Left ventricle myocardium superior (tissue), 1 donor: Measurements from ENCODE around the gene SCN2B. TPM values are rescaled to one million over a fixed set of nuclear protein-coding genes. Genes with fewer than 3 reads are reported as not detected.
A peak's percentile ranks its signal among the peaks of the same experiment; 100 is the strongest.

Experiments used
- ATAC-seq: fragments of 200-7000 bp; cut with Tn5 transposase; one replicate; pipeline ENCODE4 v1.9.1; 2020; ENCODE audit warnings: mild to moderate bottlenecking, moderate library complexity
- DNase-seq: peaks from one replicate; pipeline ENCODE4 v3.0.0-alpha.2; 2020
- intact Hi-C: fragments of 100-400 bp; cut with micrococcal nuclease; formaldehyde crosslinking; loops from one replicate; pipeline ENCODE4 v1.11.0; 2022
- long read RNA-seq: library from polyadenylated mRNA; unstranded; transcript quantifications from one replicate; pipeline ENCODE4 v2.0.0, GENCODE V29; 2021
- total RNA-seq: library from RNA; stranded (reverse); fragmentation: NEBNext Ultra II Directional; extraction: Animal tissue kit (Norgen Biotek cat#: 25700); gene quantifications from one replicate; pipeline ENCODE4 v1.2.1, GENCODE V29; 2021
- donor health status: DM: no; HTN: yes; CAD: no; lungs with severe emphysema.

SCN2B gene, protein sequence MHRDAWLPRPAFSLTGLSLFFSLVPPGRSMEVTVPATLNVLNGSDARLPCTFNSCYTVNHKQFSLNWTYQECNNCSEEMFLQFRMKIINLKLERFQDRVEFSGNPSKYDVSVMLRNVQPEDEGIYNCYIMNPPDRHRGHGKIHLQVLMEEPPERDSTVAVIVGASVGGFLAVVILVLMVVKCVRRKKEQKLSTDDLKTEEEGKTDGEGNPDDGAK
- total RNA-seq = 19.6 TPM
- long read RNA-seq, full-length matches to known transcripts = 49 of 105 reads
- long read RNA-seq, partial matches to known transcripts = 12 of 105 reads
- long read RNA-seq, other reads (novel, unspliced or antisense) = 44 of 105 reads

DNA sequence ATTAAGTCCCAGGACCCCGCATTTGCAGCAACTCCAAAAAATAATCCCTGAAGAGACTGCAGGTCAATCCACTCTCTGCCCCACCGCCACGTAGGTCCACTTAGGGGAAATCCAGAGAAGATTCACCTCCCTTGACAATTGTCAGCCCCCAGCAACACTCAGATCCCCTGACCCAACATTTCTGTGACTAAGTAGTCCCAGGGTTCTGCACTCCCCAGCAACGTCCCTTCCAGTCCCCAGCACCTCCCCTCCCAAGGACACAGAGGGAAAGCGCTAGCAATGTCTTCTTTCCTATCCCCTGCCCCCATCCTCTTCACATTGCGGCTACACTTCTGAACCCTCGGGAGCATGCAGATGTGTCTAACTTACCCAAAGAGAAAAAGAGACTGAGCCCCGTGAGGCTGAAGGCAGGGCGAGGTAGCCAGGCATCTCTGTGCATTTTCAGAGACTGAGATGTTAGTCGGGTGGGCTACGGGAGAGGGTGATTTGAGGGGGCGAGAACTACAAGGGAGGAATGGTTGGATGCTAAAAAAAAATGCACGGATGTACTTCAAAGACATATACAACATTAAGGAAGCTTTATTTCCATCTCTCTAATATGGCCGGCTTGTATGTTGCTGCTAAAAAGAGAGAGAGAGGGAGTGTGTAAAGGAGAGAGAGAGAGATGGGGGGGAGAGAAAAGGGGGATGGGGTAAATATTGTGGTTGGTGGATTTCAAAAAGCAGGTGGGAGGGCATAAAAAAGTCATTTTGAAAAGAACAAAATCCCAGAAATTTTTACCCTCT, at the start of gene SCN2B:
Gene SCN2B, minus strand, starts transcription at position 647 of the 785 bp plus-strand sequence. Its CDS starts 208 bp downstream, at position 439.
- ATAC-seq (peak; percentile 52), DNase-seq (no peak)
- intact Hi-C loops = no loop called here

DNA sequence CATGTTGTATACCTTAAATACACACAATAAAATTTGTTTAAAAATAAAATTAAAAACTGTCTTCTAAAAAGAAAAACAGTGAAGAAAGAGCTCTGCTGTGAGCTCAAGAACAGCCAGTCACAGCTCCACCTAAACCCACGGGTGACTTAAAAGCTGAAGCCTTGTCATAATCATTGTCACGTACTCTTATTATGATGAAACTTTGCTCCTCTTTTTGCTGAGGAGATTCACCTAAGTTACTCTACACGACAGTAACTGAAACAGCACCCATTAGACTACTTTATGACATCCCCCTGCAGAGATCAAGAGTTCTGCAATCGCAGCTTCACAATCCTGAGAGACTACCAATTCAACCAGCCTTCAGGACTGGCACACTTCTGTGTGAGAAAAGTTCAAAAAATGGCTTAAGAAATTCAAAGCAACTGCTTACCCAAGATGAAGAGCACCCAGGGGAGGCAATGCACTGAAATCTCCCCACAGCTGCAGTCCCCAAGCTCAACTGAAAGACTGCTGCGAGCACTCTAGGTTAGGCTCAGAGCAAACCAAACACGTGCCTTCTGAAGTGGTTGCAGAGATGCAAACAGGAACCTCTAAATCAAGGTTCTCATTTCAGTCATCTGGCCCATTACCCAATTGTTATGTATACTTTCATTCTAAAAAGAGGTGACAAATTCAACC, 48.2 kb upstream of the SCN2B start, which contains the start of gene JAML:
Gene JAML, minus strand, starts transcription at position 501 of the 678 bp plus-strand sequence. CDS start 10,145 bp downstream, outside the sequence.
- ATAC-seq (peak; percentile 51), DNase-seq (no peak)
- intact Hi-C loops = no loop called here

DNA sequence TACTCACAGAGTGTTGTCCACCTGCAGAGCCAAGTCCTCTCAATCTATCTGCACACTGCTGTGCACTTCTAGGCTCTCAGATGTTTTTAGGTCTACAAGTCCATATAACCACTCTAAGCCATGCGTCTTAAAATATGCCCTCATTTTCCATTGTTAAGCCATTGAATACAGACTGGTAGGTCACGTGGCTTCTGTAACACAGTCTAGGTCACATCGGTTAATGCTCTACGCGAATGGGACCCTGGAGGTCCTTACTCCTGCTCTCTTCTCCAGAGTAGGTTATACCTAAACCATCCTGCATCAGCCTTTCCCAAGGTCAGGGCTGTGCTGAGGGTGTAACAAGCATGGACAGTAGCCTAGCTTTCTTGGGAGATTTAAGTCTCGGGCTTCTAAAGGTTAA, 47.6 kb upstream of the SCN2B start:
- no peak for ATAC-seq
- intact Hi-C loops = no loop called here
- no peak for DNase-seq

DNA sequence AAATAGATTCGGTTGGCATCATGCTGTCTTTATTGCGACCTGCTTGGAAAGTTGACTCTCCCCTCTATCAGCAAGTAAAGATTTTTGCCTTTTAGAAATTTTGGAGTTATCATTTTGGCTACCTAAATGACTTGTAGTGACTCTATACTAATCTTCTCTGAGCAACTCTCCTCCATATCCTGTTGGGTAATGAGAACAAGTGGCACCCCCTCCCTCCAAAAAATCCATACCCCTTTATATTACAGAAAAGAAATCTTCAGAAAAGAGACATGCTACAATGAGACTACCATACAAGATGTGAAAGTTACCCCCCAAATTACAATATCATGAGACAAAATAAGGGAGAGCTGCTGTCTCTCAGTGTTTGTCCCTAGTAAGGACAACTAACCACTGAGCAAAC, 47.1 kb upstream of the SCN2B start:
- ATAC-seq (no peak), DNase-seq (no peak)
- intact Hi-C loops = no loop called here

DNA sequence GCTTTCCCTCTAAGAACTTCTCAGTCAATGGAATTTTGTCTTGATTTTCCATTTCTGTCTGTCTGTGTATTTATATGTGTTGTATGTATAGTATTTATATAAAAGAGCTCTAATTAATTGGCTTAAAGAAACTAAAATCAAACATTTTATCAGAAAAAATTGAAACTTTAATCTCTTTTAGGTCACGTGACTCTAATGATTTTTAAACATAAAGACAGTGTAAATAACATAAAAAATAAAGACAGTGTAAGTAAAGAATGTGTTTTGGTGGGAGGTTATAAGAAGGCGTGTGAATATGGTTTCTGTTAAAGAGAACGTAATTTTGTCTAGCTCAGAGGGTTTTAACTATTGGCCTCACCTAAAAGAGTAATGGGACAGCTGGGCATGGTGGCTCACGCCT, 46.0 kb upstream of the SCN2B start:
- no peak for DNase-seq
- intact Hi-C loops = no loop called here
- ATAC-seq = no peak

DNA sequence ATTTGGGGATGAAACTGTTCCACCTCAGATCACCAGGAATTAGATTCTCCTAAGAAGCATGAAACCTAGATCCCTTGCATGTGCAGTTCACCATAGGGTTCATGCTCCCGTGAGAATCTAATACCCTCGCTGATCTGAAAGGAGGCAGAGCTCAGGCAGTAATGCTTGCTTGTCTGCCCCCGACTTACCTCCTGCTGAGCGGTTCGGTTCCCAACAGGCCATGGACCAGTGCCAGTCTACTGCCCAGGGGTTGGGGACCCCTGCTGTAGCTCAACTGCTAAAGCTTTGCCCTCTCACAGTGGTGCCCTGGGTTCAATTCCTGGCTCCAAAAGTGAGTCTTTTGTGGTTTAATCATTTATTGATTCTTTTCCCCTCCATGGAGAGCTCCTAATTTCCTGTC, 45.0 kb upstream of the SCN2B start:
- intact Hi-C loops = no loop called here
- ATAC-seq (no peak), DNase-seq (no peak)

DNA sequence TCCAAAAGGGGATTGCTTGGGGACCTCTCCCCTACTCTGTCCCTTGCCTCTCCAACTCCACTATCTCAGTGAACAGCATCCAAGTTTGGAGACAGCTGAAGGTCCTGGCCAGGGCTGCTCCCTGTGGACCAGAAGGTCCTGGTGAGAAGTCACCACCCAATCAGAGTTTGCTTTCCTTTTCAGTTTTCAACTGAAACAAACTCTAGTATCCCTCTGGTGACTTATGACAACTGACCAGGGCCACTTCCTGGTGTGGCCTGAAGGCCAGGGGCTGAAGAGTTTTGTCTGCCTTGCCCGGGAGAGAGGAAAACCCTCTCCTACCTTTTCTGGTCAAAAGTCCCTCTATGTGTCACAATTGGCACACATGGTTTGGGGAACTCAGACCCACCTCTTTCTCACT, 43.3 kb upstream of the SCN2B start:
- peak; percentile 48 for ATAC-seq
- intact Hi-C loops = no loop called here
- no peak for DNase-seq

DNA sequence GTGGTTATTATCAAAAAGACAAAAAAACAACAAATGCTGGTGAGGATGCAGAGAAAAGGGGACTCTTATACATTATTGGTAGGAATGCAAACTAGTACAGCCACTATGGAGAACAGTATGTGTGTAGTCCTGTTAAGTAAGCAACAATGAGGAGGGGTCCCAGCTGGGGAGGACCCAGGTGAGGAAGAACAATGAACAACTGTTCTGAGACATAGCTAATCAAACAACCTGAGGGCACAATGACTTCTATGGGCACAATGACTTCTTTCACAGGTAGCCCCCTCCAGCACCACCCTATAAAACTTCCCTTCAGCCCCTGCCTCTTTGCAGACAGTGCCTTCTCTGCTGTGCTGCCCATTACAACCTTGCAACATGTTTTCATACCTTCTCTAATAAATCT, 42.8 kb upstream of the SCN2B start:
- ATAC-seq (no peak), DNase-seq (no peak)
- intact Hi-C loops = no loop called here

DNA sequence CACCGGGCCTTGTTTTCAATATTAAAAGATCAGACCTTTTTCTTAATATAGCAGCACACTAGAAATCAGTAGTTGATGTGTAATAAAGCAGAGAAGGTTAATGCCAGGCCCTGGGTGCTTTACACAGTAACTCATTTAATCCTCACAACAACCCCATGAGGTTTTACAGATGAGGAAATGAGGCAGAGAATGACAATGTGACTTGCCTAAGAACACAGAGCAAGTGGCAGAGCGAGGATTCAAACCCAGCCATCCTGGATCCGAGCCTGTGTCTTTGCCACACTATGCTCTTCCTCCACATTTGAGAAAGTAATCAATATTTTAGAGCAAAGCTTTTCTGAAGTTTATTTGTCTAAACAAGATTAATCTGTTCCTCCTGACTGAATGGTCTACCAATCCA, 41.1 kb upstream of the SCN2B start:
- ATAC-seq (no peak), DNase-seq (no peak)
- intact Hi-C loops = no loop called here

DNA sequence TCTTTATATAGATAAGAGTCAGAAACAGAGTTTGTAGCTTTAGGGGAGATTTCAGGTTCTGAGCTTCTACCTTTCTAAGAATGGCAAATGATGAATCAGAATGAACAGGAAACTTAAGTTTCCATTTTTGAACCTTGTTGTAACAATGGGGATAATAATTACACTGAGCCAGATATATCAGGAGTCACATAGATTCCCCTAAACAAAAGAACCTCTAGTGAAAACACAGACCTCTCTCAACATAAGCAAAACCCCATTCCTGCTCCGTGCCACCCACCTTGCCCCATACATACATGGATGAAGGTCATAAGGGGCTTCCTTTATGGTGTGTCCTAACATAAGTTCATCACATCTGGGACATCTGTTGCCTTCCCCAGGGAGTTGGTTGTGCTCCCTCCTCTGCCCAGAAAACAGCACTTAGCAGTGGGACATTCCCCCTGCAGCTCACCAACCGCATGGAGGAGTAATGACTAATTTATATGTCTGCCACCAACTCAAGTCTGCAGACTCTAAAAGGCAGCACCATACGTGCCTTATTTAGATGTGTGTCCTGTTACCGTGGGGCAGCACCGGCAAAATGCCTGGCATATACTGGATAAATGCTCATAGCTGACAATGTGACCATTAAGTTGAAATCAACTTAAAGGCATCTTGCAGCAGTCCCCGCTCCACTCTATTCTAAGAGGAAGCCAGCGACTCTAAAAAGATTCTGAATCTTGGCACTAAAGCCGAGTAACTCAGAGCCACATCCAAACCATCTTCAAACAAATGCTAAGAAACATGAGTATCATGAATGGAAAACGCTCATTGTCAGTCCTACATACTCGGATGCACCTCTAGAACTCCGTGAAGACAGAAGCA, 40.4 kb upstream of the SCN2B start:
- ATAC-seq = no peak
- intact Hi-C loops = no loop called here

DNA sequence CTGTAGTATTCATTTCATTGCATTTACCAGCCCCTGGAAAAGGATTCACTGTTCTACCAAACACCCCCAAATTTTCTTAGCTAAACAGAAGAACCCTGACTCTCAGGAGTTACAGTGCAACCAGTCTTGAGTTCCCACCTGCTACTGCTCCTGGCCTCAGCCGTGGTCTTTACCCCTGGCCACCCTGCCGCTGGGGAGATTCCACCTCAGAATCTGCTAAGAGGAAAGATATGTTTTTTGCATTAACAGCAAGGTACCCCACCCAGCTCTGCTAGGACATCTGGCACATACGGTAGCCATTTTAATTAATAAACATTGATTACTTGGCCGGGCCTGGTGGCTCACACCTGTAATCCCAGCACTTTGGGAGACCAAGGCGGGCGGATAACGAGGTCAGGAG, 39.3 kb upstream of the SCN2B start:
- ATAC-seq (no peak), DNase-seq (no peak)
- intact Hi-C loops = no loop called here

More for the DNA sequence above, 40.4 kb upstream of the SCN2B start:
- no peak for DNase-seq

DNA sequence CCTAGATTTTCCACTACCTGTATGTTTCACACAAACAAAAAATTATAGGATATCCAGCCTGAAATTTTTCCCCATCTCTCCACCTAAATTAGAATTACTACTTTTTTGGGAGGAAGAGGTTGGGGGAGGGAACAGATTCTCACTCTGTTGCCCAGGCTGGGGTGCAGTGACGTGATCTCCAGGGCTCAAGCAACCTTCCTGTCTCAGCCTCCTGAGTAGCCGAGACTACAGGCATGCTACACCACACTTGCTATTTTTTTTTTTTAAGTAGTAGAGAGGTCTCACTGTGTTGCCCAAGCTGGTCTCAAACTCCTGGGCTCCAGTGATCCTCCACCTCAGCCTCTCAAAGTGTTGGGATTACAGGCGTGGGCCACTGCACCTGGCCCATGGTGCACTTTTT, 38.8 kb upstream of the SCN2B start:
- ATAC-seq (no peak), DNase-seq (no peak)
- intact Hi-C loops = no loop called here

DNA sequence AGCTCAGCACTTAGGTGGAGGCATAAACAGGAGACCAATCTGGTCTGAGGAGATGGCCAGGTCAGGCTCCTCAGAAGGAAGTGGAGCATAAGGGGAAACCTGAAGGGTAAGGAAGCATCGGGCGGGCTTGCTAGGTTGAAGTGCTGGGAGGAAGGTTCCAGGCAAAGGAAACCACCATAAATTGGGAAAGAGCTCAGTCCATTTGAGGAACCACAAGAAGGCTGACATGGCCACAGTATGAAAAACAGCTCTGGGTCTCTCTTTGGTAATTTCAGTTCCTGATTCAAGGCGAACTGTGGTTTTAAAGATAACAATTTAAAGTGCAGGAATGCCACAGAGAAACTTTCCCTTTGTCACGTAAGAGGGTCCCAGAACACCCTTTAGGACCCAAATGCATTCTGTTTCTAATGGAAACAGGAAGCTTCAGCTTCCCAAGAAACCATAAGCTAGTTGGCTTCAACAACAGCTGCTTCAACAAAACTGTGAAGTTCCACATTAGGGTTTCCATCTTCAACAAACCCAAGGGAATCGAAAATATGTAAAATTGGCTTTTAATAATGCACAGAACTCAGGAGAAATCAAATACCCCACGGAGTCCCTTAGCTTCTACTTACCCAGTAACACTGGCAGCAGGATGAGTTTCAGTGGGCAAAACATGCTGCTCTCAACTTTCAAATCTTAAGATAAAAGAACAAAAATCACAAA, 37.9 kb upstream of the SCN2B start:
- ATAC-seq = peak; percentile 48

DNA sequence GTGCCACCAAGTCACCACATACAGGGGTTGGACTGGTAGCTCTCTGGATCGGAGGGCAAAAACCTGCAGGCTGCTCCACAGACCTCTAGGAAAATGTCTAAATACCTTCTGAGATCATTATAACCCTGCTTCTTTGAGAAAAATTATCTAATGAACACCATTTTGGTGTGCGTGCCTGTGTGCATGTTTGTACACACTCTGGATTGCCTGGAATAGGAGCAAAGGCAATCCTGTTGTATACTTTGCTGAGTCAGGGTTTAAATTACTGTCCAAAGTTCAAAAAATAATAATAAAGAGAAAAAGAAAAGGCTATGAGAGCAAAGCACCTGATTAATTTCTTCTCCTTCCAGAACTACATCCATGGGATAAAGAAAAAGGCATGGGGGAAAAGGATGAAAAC, 37.3 kb upstream of the SCN2B start:
- no peak for ATAC-seq
- intact Hi-C loops = no loop called here
- no peak for DNase-seq

More for the DNA sequence above, 37.9 kb upstream of the SCN2B start:
- intact Hi-C loops = no loop called here
- no peak for DNase-seq

DNA sequence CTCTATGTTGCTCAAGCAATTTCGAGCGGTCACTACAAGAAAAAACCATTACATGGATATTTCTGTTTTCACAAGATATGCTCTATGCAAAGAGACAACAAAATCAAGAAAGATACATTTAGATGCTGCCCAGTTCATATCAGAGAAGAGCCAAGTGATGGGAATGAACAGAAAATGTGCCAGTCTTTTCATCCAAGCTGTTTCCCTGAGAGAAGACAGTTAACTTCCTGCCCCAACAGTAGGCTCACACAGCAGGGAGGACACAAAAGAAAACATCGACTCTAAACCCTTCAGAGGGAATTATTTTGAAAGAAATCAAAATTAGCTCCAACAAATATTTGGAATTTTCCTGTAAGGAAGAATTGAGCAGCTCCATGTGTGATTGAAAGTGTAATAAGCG, 36.8 kb upstream of the SCN2B start:
- no peak for DNase-seq
- intact Hi-C loops = no loop called here
- ATAC-seq = no peak

DNA sequence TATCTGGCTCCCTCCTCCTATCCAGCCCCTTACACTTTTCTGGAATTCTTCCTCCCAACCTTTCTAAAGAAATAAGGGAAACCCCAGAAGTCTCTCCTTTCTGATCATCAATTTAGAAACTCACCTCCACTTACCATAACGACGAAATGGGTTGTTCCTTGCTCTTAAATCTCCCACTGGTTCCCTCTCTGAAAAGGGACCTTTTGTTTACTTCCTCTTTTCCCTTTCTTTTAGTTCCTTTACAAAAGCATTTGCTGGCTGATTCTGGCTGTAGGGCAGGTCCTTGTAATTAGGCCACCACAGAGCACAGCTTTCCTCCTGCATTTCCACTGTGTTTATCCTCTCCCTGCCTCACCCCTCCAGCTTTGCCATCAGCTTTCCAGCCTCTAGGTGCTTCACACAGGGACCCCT, 36.3 kb upstream of the SCN2B start:
- ATAC-seq (peak; percentile 17), DNase-seq (no peak)
- intact Hi-C loops = no loop called here

DNA sequence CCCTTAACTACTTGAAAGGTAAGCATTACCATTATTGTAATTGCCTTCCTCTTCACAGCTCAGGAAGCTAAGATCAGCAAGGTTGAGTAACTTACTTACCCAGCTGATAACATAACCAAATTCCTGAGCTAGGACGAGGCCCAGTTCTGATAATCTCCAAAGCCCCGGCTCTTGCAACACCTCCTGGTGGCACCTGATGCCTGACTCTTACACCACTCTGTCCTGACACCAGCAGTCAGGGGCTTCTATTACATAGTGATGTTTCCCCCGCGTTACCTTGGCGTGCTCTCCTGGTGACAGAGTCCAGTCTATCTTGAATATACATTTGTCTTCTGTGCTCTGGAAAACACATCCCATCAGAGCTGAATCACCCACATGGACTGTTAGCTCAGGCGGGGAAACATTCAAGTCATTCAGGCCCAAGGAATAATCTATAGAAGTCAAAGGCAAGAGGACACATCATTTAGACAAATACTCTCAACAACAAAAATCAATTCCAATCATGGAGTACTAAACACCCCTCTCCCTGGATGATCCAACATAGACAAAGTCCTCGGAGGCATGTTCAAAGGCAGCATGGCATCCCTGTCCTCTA, 35.8 kb upstream of the SCN2B start:
- DNase-seq = peak; percentile 49
- intact Hi-C loops = no loop called here
- ATAC-seq = peak; percentile 82

DNA sequence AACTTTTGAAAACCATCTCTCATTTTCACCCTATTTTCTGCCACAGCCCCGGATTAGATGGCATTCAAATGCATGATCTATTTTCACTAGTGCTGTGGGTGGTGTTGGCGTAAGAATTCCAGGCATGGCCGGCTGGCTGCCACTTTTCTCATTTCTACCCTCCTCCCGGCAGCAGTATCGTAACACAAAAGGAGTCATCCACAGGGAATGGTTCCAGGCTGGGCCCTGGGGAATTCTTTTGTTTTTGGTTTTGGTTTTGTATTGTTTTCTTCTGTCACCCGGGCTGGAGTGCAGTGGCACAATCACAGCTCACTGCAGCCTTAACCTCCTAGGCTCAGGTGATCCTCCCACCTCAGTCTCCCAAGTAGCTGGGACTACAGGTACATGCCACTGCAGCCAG, 34.6 kb upstream of the SCN2B start:
- ATAC-seq (peak; percentile 57), DNase-seq (peak; percentile 44)
- intact Hi-C loops = no loop called here
